Measurements from ENCODE around the gene PPP2R5A. TPM values are rescaled to one million over a fixed set of nuclear protein-coding genes. Genes with fewer than 3 reads are reported as not detected.

Gene PPP2R5A
- total RNA-seq, 2 experiments from 2014 or later = 44.3 to 46.2 TPM

DNA sequence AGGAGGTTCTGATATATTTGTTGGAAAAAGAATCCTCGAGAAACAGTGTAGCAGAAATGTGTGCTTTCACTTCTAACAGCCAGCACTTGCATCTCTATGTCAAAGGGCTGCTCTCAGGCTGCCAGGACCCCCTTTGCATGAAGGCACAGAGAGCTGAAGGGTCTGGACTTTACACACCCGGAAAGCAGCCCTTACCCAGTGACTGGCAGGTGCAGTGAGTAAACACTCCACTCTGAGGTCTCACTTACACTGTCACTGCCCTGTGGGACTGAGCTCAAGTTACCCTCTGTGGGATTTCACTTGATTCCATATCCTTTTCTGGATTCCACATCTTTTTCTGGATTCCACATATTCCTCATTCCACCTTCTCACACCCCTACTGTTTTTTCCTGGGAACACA, 40.8 kb upstream of the PPP2R5A start:
- Histone ChIP-seq H3K4me3 (ENCODE audit: low read length) (no peak overlapping the region), H3K9me3 (ENCODE audit: control insufficient read depth in 1 of 2, insufficient read depth in 1 of 2, low read length in 2 of 2) (no peaks in the 10 kb centered on the region), H3K27ac (ENCODE audit: low read depth in 1 of 2, low read length in 2 of 2) (no peak overlapping the region), H3K4me1 (ENCODE audit: insufficient read depth, low read length) (peaks cover 9% of the 10 kb centered on the region), H3K27me3 (ENCODE audit: control insufficient read depth in 1 of 2, insufficient read depth in 2 of 2, low read length in 2 of 2) (no peaks in the 10 kb centered on the region), H3K36me3 (ENCODE audit: insufficient read depth, low read length) (no peaks in the 10 kb centered on the region)
- H3K27ac Mint-ChIP-seq = no peak overlapping the region
- no peak for DNase-seq
- H3K4me3 Mint-ChIP-seq = no peak overlapping the region
- intact Hi-C loops (cut with DNase I, micrococcal nuclease) = no loop called here
- ChIA-PET POLR2A (no interaction called here), CTCF (no interaction called here)
- no peaks in the 10 kb centered on the region for H3K9me3 Mint-ChIP-seq
- peaks cover 5% of the 10 kb centered on the region for H3K27me3 Mint-ChIP-seq
- H3K36me3 Mint-ChIP-seq (ENCODE audit: low read depth) = no peaks in the 10 kb centered on the region
- no peak for ATAC-seq (ENCODE audit: poor library complexity)
- H3K4me1 Mint-ChIP-seq (ENCODE audit: low read depth) = peaks cover 5% of the 10 kb centered on the region
- no peak for TF ChIP-seq CTCF (IDR thresholded peaks at IDR 0.05)

DNA sequence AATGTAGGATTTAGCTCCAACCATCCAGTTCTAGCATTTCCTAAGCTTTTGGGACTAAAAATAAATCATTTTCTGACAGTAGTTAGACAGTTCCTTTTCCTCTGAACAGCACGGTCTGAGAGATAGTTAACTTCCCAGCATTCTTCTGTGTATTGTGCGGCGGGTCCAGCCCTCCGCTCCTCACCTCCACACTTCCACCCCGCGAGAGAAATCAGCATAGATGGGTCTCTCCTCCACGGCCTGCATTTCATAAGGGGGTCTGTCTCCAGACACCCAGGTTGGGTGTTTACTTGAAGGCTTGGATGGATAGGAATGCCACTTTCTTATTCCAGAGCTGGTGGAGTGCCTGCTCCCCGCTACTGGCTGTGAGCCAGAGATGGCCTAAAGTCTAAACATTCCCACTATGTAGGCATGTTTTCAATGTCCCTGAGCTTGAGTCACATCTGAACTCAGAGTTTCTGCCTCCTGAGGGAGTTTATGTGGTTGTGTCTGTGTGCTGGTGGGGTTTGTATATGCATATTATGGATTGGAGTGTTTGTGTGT, 38.0 kb upstream of the PPP2R5A start:
- TF ChIP-seq CTCF (IDR thresholded peaks at IDR 0.05) = no peak
- no peak for ATAC-seq (ENCODE audit: poor library complexity)
- Histone ChIP-seq H3K27me3 (ENCODE audit: control insufficient read depth in 1 of 2, insufficient read depth in 2 of 2, low read length in 2 of 2) (no peaks in the 10 kb centered on the region), H3K9me3 (ENCODE audit: control insufficient read depth in 1 of 2, insufficient read depth in 1 of 2, low read length in 2 of 2) (no peaks in the 10 kb centered on the region), H3K36me3 (ENCODE audit: insufficient read depth, low read length) (no peaks in the 10 kb centered on the region), H3K4me3 (ENCODE audit: low read length) (no peak overlapping the region), H3K4me1 (ENCODE audit: insufficient read depth, low read length) (peaks cover 21% of the 10 kb centered on the region), H3K27ac (ENCODE audit: low read depth in 1 of 2, low read length in 2 of 2) (no peak overlapping the region)
- Mint-ChIP-seq H3K27ac (no peak overlapping the region), H3K36me3 (ENCODE audit: low read depth) (no peaks in the 10 kb centered on the region), H3K27me3 (peaks cover 5% of the 10 kb centered on the region), H3K4me3 (no peak overlapping the region), H3K9me3 (no peaks in the 10 kb centered on the region), H3K4me1 (ENCODE audit: low read depth) (peaks cover 17% of the 10 kb centered on the region)
- no peak for DNase-seq
- intact Hi-C loops (cut with DNase I, micrococcal nuclease) = no loop called here
- ChIA-PET CTCF (no interaction called here), POLR2A (no interaction called here)

DNA sequence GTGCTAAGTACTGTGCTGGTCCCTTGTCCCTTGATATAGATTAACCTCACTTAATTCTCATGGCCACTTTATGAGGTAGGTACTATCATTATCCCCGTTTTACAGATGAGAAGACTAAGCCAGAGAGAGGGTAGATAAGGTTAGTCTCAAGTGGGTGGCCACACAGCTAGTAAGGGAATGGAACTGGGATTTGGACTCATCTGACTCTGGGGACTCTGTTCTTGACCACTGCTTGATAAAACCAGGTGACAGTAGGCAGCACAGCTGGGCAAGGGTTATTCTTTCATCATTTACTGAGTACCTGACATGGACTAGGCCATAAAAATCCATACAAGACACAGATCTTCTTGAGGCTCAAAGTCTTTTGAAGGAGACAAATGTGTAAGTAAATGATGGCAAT, 37.2 kb upstream of the PPP2R5A start:
- ChIA-PET CTCF (no interaction called here), POLR2A (no interaction called here)
- Histone ChIP-seq H3K27ac (ENCODE audit: low read depth in 1 of 2, low read length in 2 of 2) (no peak overlapping the region), H3K4me1 (ENCODE audit: insufficient read depth, low read length) (peaks cover 27% of the 10 kb centered on the region), H3K36me3 (ENCODE audit: insufficient read depth, low read length) (no peaks in the 10 kb centered on the region), H3K27me3 (ENCODE audit: control insufficient read depth in 1 of 2, insufficient read depth in 2 of 2, low read length in 2 of 2) (no peaks in the 10 kb centered on the region), H3K9me3 (ENCODE audit: control insufficient read depth in 1 of 2, insufficient read depth in 1 of 2, low read length in 2 of 2) (no peaks in the 10 kb centered on the region), H3K4me3 (ENCODE audit: low read length) (no peak overlapping the region)
- H3K27me3 Mint-ChIP-seq = peaks cover 5% of the 10 kb centered on the region
- ATAC-seq (ENCODE audit: poor library complexity) (no peak), DNase-seq (no peak)
- H3K4me3 Mint-ChIP-seq = no peak overlapping the region
- TF ChIP-seq CTCF (IDR thresholded peaks at IDR 0.05) = no peak
- H3K36me3 Mint-ChIP-seq (ENCODE audit: low read depth) = no peaks in the 10 kb centered on the region
- peaks cover 25% of the 10 kb centered on the region for H3K4me1 Mint-ChIP-seq (ENCODE audit: low read depth)
- H3K27ac Mint-ChIP-seq = no peak overlapping the region
- no peaks in the 10 kb centered on the region for H3K9me3 Mint-ChIP-seq
- intact Hi-C loops (cut with DNase I, micrococcal nuclease) = no loop called here

Measured in CD4-positive, alpha-beta T cell (primary cell).